K562 (cell line): ENCODE results near the gene RAD54L. TPM values are rescaled to one million over a fixed set of nuclear protein-coding genes. Genes with fewer than 3 reads are reported as not detected.

Experiments used
- ADNP ChIP-seq: fragments of 200-800 bp; sonication (Bioruptor generic); IDR thresholded peaks from 2 replicates; pipeline ENCODE4 v1.6.1; 2016; ENCODE audit warnings: missing genetic modification characterization, missing compliant biosample characterization
- CEBPZ ChIP-seq: fragments of 150-350 bp; IDR thresholded peaks from 2 replicates; pipeline ENCODE4 v1.6.1; 2014; ENCODE audit warnings: low read depth, mild to moderate bottlenecking, low read length, borderline replicate concordance
- CLOCK ChIP-seq: fragments of 250-450 bp; sonication (Bioruptor Pico); IDR thresholded peaks from 2 replicates; pipeline ENCODE4 v1.4.0; 2020; ENCODE audit warnings: mild to moderate bottlenecking, moderate library complexity, borderline replicate concordance
- CREB3L1 ChIP-seq: fragments of 450-650 bp; IDR thresholded peaks from 2 replicates; pipeline ENCODE4 v1.6.1; 2014; ENCODE audit warnings: low read depth, mild to moderate bottlenecking, moderate library complexity, borderline replicate concordance
- CSDE1 ChIP-seq, 2 experiments: fragments of 450-650 bp; IDR thresholded peaks; 2 replicates each; pipeline ENCODE4 v1.6.1; 2016; ENCODE audit warnings: mild to moderate bottlenecking in 1 of 2
- FOSL1 ChIP-seq: fragments of 200-800 bp; sonication (Bioruptor generic); conservative IDR thresholded peaks from 2 replicates; pipeline ENCODE4 v1.6.1; 2016; ENCODE audit warnings: missing genetic modification characterization, missing compliant biosample characterization
- FUS ChIP-seq: fragments of 200-400 bp; formaldehyde crosslinking; optimal IDR thresholded peaks from 2 replicates; pipeline ENCODE3; 2017; ENCODE audit warnings: low read depth, low read length
- HNRNPLL ChIP-seq: fragments of 200-400 bp; formaldehyde crosslinking; IDR thresholded peaks from 2 replicates; pipeline ENCODE4 v1.6.1; 2017; ENCODE audit warnings: low read length, low read depth, mild to moderate bottlenecking; ENCODE audit not compliant: poor library complexity, severe bottlenecking
- KAT2B ChIP-seq: IDR thresholded peaks from one replicate; pipeline ENCODE4 v1.6.1; 2012; ENCODE audit warnings: low read depth, mild to moderate bottlenecking, control low read depth, inconsistent platforms, low read length, moderate library complexity
- POLR3G ChIP-seq: IDR thresholded peaks from 2 replicates; pipeline ENCODE4 v1.6.1; 2011; ENCODE audit not compliant: insufficient read length, insufficient replicate concordance; ENCODE audit errors: extremely low read depth
- SAP30 ChIP-seq: fragments of 200-600 bp; sonication (generic); IDR thresholded peaks from 2 replicates; pipeline ENCODE4 v1.6.1; 2012; ENCODE audit warnings: borderline replicate concordance, low read depth, mild to moderate bottlenecking, moderate library complexity, low read length, control low read depth, inconsistent platforms; ENCODE audit not compliant: insufficient read depth, poor library complexity, severe bottlenecking
- SIN3B ChIP-seq: fragments of 450-650 bp; IDR thresholded peaks from 2 replicates; pipeline ENCODE4 v1.6.1; 2017; ENCODE audit warnings: low read depth, mild to moderate bottlenecking, moderate library complexity
- SREBF2 ChIP-seq: sonication (generic); formaldehyde crosslinking; IDR thresholded peaks from 2 replicates; pipeline ENCODE4 v1.4.0; 2020; ENCODE audit warnings: mild to moderate bottlenecking, missing genetic modification reagents
- ZFP30 ChIP-seq: fragments of 250-450 bp; sonication (Bioruptor Pico); IDR thresholded peaks from 2 replicates; pipeline ENCODE4 v1.8.0; 2022; ENCODE audit warnings: moderate library complexity, mild to moderate bottlenecking, inconsistent platforms, borderline replicate concordance
- ZNF175 ChIP-seq: fragments of 200-800 bp; sonication (Bioruptor generic); IDR thresholded peaks from 2 replicates; pipeline ENCODE4 v1.6.1; 2016; ENCODE audit warnings: low read depth, mild to moderate bottlenecking, missing genetic modification characterization, missing compliant biosample characterization
- ZNF197 ChIP-seq: fragments of 200-800 bp; sonication (Bioruptor generic); IDR thresholded peaks from 2 replicates; pipeline ENCODE4 v1.6.1; 2016; ENCODE audit warnings: low read depth, missing genetic modification characterization, missing compliant biosample characterization
- polyA plus RNA-seq, 8 experiments: library from polyadenylated mRNA; depleted of rRNA in 4 of 8; stranded (reverse) in 5 of 8; unstranded in 3 of 8; fragments of >200 nt; fragmentation: Nextera tagmentation in 2 of 8; fragmentation: Illumina TruSeq in 1 of 8; extraction: Ambion mirVana in 2 of 8; extraction: Trizol in 1 of 8; gene quantifications; 2 replicates each; pipeline versions ENCODE4 v1.2.1 to v1.2.3, GENCODE V29; 2011 to 2014; ENCODE audit warnings: inconsistent platforms in 1 of 8, missing spikeins in 1 of 8
- total RNA-seq, 7 experiments: library from RNA; depleted of rRNA in 6 of 7; stranded (reverse); fragments of >200 nt in 6 of 7; fragmentation: Illumina TruSeq in 2 of 7; extraction: Trizol in 2 of 7; gene quantifications; 2 replicates each; pipeline versions ENCODE4 v1.2.1 to v1.2.3, GENCODE V29; 2011 to 2021; ENCODE audit warnings: low replicate concordance in 1 of 7

RAD54L gene
- total and polyA plus RNA-seq, 9 of the 15 experiments (the other 6 are each of a cell fraction or from before 2014, with no cell fraction given): 17.9 to 92.3 (median 37.5) TPM

GRCh38 chr1:46285730-46286477 is 38.3 kb downstream of the RAD54L start (continued):
- TF ChIP-seq ADNP (tag) (no peak), FUS (no peak), CLOCK (CRISPR knock-in tag) (no peak), SREBF2 (CRISPR knock-in tag) (no peak), ZFP30 (CRISPR knock-in tag) (no peak), CREB3L1 (peak; percentile 49; the same call in 1 of the 2 replicates), CSDE1 (IDR thresholded peaks at IDR 0.05) (no peak), SAP30 (no peak), FOSL1 (no peak), KAT2B (no peak), ZNF197 (CRISPR knock-in tag) (no peak), SIN3B (no peak), HNRNPLL (no peak), POLR3G (no peak), CEBPZ (no peak), ZNF175 (CRISPR knock-in tag) (peak; percentile 34; the same call in 1 of the 2 replicates)
